ENCODE data around the gene NINJ1.
"Not testable (repeated sequence)": the region's sequence is repeated elsewhere in the genome, so short reads cannot be mapped to it uniquely, and the experiment has no call there.

The NINJ1 gene

DNA sequence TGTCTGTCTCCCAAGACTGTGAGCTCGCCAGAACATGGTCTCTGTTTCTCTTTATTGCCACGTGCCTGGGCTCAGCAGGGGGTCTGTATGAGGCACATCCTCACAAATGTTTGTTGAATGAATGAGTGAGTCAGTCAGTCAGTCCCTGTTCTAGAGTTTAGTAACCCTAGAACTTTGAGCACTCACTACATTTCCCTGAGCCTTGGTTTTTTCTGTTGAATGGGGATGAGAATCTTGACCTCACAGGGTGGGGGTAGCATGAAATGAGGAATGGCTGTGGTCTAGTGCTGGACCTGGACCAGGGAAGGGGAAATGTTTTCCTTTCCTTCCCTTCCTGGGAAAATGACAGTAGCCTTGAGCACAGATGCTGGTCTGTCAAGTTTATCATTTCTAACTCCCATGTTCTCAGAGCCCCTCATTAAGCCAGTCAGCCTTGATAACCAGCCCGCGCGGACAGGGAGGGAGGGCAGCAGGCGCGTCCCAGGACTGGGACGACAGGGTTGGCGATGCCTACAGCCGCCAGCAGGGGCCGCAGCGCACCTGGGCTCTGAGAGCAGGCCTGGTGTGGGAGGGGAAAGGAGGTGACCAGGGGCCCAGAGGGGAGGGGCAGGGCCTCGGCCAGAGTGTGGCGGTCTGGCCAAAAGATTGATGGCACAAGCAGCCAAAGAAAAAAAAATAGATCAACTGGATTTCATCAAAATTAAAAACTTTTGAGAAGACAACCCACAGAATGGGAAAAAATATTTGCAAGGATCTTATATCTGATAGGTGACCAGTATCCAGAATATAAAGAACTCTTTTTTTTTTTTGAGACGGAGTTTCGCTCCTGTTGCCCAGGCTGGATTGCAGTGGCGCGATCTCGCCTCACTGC, 25.8 kb upstream of the NINJ1 start:
- DNase-seq (ENCODE audit: low read depth), result peak; percentile 44

DNA sequence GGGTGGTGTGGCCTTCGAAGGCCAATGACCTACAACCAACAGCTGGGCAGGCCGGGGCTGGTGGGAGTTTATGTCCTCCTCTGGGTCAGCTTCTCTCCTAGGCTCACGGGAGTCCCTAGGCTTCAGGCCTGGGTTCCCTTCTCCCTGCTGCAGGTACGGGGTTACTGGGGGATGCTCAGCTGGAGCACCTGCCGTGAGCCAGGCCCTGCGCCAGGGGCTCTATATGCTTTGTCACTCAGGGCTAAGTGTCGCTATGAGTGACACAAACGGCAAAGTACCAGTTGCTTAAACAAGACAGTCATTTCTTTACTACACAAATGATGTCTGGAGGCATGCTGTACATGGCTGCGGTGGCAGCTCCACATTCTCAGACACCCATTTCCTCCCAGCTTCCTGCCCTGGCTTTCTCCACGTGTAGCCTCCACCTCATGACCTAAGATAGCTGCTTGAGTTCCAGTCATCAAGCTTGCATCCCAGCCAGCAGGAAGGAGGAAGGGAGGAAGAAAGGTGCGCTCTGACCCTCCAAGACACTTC, 22.5 kb upstream of the NINJ1 start:
- no peak for DNase-seq (ENCODE audit: low read depth)

DNA sequence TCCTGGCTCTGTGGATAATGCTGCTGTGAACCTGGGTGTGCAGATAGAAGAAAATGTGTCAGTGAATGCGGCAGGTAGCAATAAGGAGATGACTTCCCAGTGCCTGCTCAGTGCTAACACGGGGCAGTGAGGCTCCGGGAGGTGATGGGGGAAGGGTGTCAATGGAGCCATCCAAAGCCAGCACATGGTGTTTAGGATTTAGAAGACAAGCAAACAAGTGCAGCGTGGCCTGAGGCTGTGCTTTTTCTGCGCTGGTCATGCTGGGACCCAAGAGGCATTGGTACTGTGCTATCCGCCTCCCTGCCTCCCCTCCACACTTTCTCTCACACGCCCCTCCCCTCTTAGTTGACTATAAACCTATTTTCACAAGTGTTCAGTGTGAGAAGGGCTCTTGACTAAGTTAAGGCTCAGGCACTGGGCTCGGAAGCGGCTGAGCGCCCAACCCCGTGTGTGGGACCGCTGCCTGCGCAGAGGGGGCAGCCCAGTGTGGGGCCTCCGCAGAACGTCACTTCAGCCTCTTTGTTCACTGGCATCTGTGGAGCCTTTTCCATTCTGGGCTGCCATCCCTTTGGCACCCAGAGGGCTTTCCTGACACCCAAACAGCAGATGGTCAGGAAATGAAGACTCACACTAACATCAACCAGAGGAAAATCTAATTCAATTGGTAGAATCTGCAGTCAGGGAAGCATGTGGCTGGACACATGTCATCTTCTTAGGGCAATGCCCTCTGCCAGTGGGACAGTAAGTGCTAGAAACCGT, 21.8 kb upstream of the NINJ1 start:
- DNase-seq (ENCODE audit: low read depth), result no peak

DNA sequence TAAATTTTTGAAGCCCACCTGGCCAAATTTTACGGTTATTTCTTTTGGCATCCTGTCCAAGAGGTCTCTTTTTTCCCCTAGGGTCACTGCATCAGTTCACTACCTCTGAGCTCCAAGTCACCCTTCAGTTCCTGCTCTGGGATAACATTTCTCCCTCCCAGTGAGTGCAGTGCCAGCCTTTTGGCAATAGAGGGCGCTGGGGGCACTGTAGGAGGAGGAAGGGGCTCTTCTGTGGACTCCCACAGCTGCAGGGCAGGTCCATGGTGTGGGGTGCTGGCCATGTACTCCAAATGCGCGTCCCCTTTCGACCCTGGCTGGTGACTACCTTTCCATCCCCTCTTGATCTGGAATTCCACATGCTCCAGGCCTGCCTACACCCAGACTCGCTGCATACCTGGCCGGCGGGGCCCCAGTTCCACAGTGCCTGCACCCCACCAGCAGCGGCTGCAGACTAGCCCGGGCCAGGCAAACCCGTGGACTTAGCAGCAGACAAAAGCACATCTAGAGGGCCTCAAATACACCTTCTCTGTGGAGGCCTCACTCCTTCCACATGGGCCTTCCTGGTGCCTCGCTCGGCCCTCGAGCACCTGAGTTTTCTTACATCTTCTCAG, 20.3 kb upstream of the NINJ1 start:
- no peak for DNase-seq (ENCODE audit: low read depth)

DNA sequence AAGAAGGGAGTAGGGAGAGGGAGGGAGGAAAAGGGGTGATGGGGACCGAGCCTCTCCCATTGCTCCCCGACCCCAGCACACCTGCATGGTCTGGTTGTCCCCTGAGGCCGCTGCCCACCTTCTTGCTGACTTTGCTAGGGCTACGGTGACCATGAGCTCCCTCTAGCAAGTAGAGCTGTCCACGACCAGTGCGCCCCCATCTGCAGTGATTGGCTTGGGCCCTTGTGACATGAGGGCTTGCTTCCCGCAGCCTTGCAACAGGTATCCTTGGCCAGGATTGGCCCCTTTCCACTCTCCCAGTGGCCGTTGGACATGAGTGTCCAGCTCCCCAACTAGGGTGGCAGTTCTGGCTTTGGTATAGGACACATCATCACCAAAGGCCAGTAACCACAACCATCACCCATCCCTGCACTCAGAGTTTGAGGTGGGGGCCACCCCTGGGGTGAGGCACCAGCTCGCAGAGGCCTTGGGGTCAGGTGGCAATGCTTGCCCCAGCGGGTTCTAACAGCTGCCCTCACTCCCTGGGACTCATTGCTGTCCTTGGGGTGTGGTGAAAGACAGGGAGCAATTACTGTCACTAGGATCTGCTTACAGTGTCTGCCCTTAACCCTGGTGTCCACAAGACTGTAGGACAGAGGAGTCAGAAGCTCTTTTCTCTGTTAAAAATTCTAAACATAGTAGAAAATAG, 17.2 kb upstream of the NINJ1 start:
- no peak for DNase-seq (ENCODE audit: low read depth)

DNA sequence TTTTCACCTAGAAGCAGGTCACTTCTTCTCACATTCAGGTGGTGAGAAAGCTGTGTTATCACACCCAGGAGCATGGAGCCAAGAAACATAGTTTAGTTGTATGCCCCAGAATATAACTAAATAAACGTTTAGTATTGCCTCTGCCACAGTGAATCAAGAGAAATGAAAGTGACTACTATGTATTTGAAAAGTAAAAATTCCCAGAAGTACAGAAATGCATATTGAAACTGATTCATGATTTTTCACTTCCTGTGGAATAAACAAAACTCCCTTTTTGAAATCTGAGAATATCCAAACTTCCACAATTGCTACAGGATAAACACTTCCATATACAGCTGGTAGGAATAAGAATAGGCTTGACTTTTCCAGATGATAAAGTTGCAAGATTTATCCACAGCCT, 15.3 kb upstream of the NINJ1 start:
- DNase-seq (ENCODE audit: low read depth), result no peak

DNA sequence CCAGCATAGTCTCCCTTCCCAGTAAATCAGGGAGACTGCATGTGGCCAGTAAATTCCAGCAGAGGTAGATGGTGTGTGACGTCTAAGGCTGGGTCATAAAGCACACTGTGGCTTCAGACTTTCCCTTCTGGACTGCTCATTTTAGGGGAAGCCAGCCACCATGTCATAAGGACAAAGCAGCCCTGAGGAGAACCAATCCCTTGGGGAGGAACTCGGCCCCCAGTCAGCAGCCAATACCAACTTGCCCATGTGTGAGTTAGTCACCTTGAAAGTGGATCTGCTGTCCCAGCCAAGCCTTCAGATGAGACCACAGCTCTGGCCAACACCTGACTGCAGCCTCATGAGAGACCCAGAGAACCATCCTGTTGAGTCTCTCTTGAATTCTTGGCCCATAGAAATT, 14.7 kb upstream of the NINJ1 start:
- no peak for DNase-seq (ENCODE audit: low read depth)

DNA sequence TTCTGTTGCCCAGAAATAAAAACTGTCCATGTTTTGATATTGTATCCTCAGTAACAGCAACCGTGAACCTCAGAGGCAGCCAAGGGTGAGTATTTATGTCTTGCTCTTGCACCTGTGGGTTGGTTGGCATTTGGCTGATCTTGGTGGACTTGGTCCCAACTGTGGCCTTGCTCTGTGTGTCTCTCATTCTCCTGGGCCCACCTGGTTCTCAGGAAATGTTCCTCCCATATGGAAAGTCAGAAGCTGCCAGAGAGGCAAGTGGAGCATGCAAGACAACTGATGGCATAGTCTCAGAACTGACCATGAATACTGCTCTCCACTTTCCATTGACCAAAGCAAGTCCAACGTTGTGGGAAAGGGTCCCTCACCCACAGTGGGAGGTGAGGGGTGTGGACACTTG, 13.6 kb upstream of the NINJ1 start:
- DNase-seq (ENCODE audit: low read depth), result no peak

DNA sequence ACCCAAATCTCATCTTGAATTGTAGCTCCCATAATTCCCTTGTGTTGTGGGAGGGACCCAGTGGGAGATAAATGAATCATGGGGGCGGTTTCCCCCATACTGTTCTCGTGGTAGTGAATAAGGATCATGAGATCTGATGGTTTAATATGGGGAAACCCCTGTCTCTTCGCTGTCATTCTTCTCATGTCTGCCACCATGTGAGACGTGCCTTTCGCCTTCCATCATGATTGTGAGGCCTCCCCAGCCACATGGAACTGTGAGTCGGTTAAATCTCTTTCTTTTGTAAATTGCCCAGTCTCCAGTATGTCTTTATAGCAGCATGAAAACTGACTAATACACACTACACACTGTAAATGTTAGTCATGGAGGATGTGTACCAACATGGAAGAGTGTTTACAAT, 12.6 kb upstream of the NINJ1 start:
- DNase-seq (ENCODE audit: low read depth), result not testable (repeated sequence)

DNA sequence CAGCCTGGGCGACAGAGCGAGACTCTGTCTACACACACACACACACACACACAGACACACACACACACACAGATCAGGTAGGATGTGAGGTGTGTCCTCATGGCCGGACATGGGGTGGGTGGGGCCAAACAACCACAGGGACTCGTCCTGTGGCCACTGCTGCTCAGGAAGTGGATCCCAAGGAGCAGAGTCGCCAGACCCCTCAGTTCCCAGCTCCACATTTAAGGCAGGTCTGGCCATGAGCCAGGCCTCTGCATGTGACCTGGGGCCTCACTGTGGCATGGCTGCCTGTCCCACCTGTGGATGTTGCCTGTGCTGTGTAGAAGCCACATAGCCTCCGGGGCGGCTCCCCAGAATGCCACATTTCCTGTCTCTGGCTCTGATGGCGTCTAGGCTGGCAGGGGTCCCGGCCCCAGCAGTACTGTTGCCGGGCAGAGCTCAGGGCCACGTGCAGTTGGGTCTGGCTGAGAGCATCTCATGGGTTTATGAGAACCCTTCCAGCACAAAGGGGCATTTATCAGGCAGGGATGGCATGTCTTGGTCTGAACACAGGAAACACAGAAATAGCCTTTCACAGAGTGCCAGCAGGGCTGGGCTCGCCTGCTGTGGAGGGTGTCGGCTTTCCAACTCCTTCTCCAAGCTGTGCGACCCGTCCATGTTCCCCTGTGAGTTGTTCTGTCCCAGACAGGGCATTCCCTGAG, 9.9 kb upstream of the NINJ1 start:
- DNase-seq (ENCODE audit: low read depth), result peak; percentile 26

DNA sequence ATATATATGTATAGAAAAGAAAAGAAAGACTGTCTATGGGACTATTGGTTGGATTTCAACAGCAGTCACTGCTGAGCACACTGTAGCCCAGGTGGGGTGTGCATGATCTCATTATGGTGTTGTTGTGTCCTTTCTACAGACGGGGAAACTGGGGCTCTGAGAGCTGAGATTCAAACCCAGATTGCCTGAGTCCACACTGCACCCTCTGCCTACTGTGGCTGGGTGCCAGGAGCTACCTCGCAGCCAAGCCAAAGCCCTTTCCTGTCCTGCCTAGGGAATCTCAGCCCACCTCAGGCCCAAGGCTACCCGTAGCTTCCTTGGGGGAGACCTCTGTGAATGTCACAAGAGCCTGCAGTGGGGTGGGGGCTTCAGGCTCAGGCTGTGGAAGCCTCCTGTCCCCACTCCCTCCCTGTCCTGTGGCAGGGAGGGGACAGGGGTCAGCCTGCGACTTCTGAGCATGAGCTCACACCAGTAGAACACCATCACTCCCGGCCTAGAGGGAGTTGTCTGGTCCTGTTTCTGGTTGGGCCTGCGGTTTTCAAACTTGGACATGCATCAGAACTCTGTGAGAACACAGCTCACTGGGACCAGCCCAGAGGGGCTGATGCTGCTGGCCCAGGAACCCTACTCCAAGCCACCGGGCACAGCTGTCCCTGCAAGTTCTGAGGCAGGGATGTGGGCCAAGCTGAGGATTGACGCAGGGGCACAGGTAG, 7.9 kb upstream of the NINJ1 start:
- no peak for DNase-seq (ENCODE audit: low read depth)

DNA sequence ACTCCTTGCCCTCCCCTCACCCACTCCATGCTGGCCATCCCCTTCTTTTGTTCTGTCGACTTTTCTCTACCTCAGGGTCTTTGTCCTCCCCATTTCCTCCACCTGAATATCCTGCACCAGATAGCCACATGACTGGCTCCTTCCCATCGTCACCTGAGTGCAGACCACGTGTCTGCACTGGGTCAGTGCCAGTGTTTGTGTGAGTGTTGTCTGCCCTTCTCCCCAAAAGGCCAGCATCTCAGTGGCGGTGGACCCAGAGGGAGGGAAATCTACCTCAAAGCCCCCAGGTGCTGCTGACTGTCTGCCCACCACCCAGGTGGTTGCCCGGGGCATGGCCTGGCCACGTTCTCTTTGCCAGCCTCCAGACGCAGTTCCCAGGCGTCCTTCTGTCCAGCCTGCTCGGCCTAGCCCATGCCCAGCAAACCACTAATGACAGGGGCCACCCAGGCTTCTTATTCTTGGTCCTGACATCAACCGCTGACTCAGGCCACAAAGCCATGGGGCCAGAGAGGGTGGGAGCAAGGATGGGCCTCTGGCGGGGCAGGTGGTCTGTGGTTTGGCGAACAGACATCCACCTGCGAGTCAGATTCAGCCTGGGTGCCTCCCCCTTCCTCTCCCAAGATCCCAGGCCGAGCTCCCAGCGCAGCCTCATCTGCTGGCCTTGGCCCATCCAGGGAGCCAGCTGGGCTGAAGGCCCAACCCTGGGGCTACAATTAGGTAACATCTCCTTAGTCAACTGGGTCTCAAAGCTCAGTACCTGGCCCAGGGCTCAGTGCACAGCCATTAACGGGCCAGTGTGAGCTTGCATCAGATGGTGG, 5.5 kb upstream of the NINJ1 start:
- DNase-seq (ENCODE audit: low read depth), result no peak

DNA sequence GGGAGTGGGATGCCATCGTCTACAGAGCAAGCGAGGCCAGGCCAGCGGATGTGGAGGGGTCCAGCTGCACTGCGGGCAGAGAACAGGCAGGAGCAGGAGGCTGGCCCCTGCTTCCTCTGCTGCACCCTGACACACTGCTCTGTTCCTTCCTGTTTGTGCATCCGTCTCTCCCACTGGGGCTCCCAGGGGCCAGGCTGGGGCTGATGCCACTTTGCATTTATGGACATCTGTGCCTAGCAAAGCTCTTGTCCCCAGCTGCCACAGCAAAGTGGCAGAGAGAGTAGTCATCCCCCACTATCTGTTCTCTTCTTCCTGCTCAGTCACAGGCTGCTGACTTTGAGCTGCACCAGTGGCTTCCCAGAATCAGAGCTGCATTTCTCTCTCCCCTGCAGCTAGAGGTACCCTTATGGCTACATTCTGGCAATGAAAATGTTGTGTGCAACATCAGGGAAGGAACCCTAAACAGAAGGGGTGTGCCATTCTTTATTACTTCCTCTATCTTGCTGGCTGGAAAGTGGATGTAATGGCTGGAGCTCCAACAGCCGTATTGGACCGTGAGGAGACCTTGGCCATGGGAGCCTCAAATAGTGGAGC, 4.2 kb upstream of the NINJ1 start:
- DNase-seq (ENCODE audit: low read depth), result no peak

DNA sequence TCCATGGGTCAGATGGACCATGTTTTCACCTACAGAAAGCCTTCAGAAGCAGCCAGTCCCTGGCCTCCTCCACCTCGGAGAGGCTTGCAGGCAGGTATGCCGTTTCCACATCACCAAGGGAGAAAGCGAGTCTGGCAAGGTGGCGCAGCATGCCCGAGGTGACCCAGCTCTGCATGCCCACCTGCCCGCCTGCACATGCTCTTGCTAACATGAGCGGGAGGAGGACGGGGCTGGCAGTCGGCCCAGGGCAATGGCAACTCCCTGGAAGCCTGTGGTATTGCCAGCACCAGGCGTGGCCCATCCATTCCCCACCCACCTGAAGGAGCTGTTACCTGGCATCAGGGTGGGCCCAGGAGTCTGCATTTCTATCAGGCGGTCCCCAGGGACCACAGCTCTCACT, 3.3 kb upstream of the NINJ1 start:
- DNase-seq (ENCODE audit: low read depth), result no peak

DNA sequence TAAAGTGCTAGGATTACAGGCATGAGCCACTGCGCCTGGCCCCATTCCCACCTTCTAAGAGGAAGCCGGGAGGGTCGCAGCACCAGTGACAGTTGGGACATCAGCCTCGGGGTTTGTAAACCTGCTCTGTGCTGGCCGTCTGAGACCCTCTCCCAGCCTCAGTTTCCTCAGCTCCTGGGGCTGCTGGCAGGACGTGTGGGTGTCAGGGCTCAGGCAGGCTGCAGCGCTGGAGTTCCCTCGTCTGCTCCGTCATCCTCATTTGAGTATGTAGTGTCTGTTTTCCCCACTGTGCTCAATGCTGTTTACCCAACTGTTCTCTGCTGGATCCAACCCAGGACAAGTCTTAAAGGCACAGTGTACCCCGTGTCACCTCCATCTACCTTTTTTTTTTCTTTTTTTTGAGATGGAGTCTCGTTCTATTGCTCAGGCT, 2.0 kb upstream of the NINJ1 start:
- no peak for DNase-seq (ENCODE audit: low read depth)

DNA sequence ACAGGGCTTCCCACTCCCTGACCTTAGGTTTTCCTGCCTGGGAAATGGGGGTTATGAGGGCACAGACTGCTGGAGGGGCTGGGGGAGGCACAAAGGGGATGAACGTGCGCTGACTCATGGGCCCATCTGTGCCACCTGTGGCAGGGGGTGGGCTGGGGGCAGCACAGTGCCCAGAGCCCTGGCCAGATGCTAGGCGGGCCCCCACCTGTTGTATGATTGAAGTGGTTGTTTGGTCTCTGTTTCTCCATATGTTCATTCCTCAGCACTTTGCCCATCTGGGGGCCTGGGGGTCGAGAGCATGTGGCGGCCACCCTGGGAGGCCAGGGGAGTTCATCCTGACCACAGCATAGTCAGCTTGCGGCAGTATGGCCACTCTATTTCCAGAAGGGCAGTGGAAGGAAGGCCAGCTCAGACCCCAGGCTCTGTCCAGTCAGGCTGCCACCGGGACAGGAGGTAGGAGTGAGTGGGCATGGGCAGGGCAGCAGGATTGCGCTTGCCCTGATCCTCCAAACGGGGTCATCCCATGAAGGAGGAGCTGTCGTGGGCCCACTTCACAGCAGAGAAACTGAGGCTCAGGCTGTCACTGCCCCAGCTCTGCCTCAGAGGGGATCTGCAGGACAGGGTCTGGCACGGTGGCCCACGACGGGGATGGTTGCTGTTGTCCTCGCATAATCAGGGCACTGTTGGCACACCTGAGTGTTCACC, 841 bp upstream of the NINJ1 start:
- no peak for DNase-seq (ENCODE audit: low read depth)

DNA sequence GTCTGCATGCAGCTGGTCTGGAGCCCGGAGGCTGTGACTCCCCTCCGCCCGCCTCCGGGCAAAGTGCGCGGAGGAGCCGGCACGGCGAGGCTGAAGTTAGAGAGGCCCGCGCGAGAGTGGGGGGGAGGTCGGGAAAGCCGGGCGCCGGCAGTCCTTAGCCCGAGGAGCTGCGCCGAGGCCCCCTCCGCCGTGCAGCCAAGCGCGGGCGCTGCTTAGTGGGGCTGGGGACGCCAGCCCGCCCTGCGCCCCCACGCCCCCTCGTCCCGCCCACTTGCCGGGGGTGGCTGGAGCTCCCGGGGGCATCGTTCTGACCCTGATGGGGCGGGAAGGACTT, 403 bp downstream of the NINJ1 start:
- peak; percentile 30 for DNase-seq (ENCODE audit: low read depth)

DNA sequence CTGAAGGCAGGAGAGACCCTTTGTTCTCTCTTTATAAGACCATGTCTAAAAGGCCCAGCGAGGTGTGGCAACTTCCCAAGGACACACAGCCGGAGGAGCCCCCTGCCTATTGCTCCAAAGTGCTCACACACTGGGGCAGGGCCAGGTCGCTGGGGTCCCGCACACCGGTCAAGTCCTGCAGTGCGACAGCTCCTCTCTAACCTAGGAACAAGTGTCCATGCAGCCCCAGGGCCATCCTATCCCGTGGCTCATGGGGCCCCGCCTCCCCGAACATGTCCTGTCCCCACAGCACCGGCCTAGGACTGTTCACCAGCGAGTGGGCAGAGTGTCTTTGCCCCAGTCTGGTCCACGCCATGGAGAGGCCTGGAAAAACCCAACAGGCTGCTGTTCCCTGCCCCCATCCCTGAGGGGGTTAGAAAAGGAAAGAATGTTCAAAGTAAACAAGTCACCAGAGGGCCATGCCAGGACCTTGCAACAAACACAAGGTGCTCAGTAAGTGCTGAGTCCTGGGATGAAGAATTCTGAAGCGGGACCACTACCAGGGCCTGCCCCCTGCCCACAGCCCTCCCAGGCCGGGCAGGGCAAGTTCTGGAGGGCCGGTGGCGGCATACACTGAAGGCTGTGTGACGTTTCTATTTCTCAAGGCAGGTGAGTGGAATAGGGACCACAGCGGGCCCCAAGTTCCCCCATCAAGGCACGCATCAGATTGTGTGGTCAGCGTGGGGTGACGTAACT, 938 bp downstream of the NINJ1 start:
- no peak for DNase-seq (ENCODE audit: low read depth)
